Osteoblast (primary cell): ENCODE results near the gene SPINT1. TPM values are rescaled to one million over a fixed set of nuclear protein-coding genes. Genes with fewer than 3 reads are reported as not detected.

Experiments used
- DNase-seq: peaks from one replicate; pipeline ENCODE4 v3.0.0; 2011; ENCODE audit warnings: low spot score, mixed read lengths; ENCODE audit not compliant: insufficient read length; ENCODE audit errors: missing footprints
- H2AFZ ChIP-seq: 2 replicates; pipeline ENCODE4 v1.6.0; 2011; ENCODE audit warnings: mild to moderate bottlenecking, low read length
- H3K27ac ChIP-seq: 2 replicates; pipeline ENCODE4 v1.5.1; 2011; ENCODE audit warnings: mild to moderate bottlenecking, low read depth, low read length, moderate library complexity
- H3K27me3 ChIP-seq: 2 replicates; pipeline ENCODE4 v1.6.0; 2012; ENCODE audit warnings: mild to moderate bottlenecking, control low read depth, inconsistent platforms, low read length, moderate library complexity; ENCODE audit not compliant: insufficient read depth
- H3K36me3 ChIP-seq: 2 replicates; pipeline ENCODE4 v1.5.1; 2011; ENCODE audit warnings: mild to moderate bottlenecking, low read length, control low read depth, moderate library complexity; ENCODE audit not compliant: insufficient read depth
- H3K4me1 ChIP-seq: 2 replicates; pipeline ENCODE4 v1.5.1; 2011; ENCODE audit warnings: mild to moderate bottlenecking, low read length, control low read depth, moderate library complexity; ENCODE audit not compliant: insufficient read depth
- H3K4me2 ChIP-seq: 2 replicates; pipeline ENCODE4 v1.6.0; 2011; ENCODE audit warnings: mild to moderate bottlenecking, low read length; ENCODE audit not compliant: insufficient read depth
- H3K4me3 ChIP-seq: fragments of 200-600 bp; sonication (generic); 3 replicates; pipeline ENCODE4 v1.5.1; 2012; ENCODE audit warnings: mild to moderate bottlenecking, low read length, inconsistent platforms; ENCODE audit not compliant: insufficient read depth
- H3K79me2 ChIP-seq: 2 replicates; pipeline ENCODE4 v1.6.0; 2012; ENCODE audit warnings: mild to moderate bottlenecking, low read length, control low read depth, inconsistent platforms; ENCODE audit not compliant: insufficient read depth
- H3K9me3 ChIP-seq: 2 replicates; pipeline ENCODE4 v1.5.1; 2011; ENCODE audit warnings: low read depth, low read length, control low read depth
- H4K20me1 ChIP-seq: 2 replicates; pipeline ENCODE4 v1.6.0; 2012; ENCODE audit warnings: mild to moderate bottlenecking, low read length, control low read depth; ENCODE audit not compliant: insufficient read depth
- CTCF ChIP-seq: IDR thresholded peaks from 2 replicates; pipeline ENCODE4 v1.5.1; 2011; ENCODE audit warnings: mild to moderate bottlenecking, low read depth, low read length, moderate library complexity; ENCODE audit errors: extremely low read depth
- total RNA-seq: library from RNA; depleted of rRNA; stranded (reverse); fragments of >200 nt; gene quantifications from 2 replicates; pipeline ENCODE4 v1.2.3, GENCODE V29; 2012

The SPINT1 gene
- total RNA-seq, 1 donor, result 0.72 TPM

- no peak overlapping the region for H3K4me3 ChIP-seq
- no peak overlapping the region for H3K27ac ChIP-seq
- H2AFZ ChIP-seq, result no peak overlapping the region
- H3K27me3 ChIP-seq, result no peaks in the 10 kb centered on the region
- H4K20me1 ChIP-seq, result no peaks in the 10 kb centered on the region
- DNase-seq, result peak; percentile 18
- TF ChIP-seq CTCF, result no peak
- H3K9me3 ChIP-seq, result no peaks in the 10 kb centered on the region
- H3K36me3 ChIP-seq, result peaks cover 3% of the 10 kb centered on the region
- no peaks in the 10 kb centered on the region for H3K79me2 ChIP-seq
- no peak overlapping the region for H3K4me2 ChIP-seq
- no peaks in the 10 kb centered on the region for H3K4me1 ChIP-seq
Measured at GRCh38 chr15:40819048-40819447, 24.8 kb upstream of the SPINT1 start.

GRCh38 chr15:40821195-40821594, 22.7 kb upstream of the SPINT1 start:
- TF ChIP-seq CTCF, result no peak
- DNase-seq, result no peak
- no peaks in the 10 kb centered on the region for H3K9me3 ChIP-seq

GRCh38 chr15:40823572-40824343, 20.1 kb upstream of the SPINT1 start:
- DNase-seq, result peak; percentile 44
- Histone ChIP-seq H3K79me2 (no peaks in the 10 kb centered on the region), H3K4me2 (no peak overlapping the region), H3K27ac (no peak overlapping the region), H4K20me1 (no peaks in the 10 kb centered on the region), H3K9me3 (no peaks in the 10 kb centered on the region), H2AFZ (no peak overlapping the region), H3K4me3 (no peak overlapping the region), H3K36me3 (no peaks in the 10 kb centered on the region), H3K4me1 (no peaks in the 10 kb centered on the region), H3K27me3 (peaks cover 12% of the 10 kb centered on the region)
- no peak for TF ChIP-seq CTCF

More at GRCh38 chr15:40821195-40821594, 22.7 kb upstream of the SPINT1 start:
- Histone ChIP-seq H3K36me3 (no peaks in the 10 kb centered on the region), H4K20me1 (no peaks in the 10 kb centered on the region), H2AFZ (no peak overlapping the region), H3K27ac (no peak overlapping the region), H3K27me3 (peaks cover under 1% of the 10 kb centered on the region), H3K79me2 (no peaks in the 10 kb centered on the region), H3K4me2 (no peak overlapping the region), H3K4me3 (no peak overlapping the region), H3K4me1 (no peaks in the 10 kb centered on the region)

- Histone ChIP-seq H3K9me3 (no peaks in the 10 kb centered on the region), H4K20me1 (no peaks in the 10 kb centered on the region), H3K27ac (no peak overlapping the region), H3K4me2 (no peak overlapping the region), H3K27me3 (peaks cover 12% of the 10 kb centered on the region), H3K36me3 (no peaks in the 10 kb centered on the region), H3K4me1 (no peaks in the 10 kb centered on the region), H2AFZ (no peak overlapping the region), H3K4me3 (no peak overlapping the region), H3K79me2 (no peaks in the 10 kb centered on the region)
- DNase-seq, result peak; percentile 38
- TF ChIP-seq CTCF, result no peak
Measured at GRCh38 chr15:40825661-40826422, 18.0 kb upstream of the SPINT1 start.
